ENCODE data around the gene HHAT.

GRCh38 chr1:210475321-210475720, 146.6 kb downstream of the HHAT start:
- TF ChIP-seq EZH2 (IDR thresholded peaks at IDR 0.05; ENCODE audit: borderline replicate concordance, low read depth, low read length, severe bottlenecking) (no peak), CTCF (IDR thresholded peaks at IDR 0.05; ENCODE audit: borderline replicate concordance, extremely low read depth, low read length, poor library complexity, severe bottlenecking) (no peak)
